HG02885 (cell line): Measurements from ENCODE around the gene ECI2.
"Not testable (repeated sequence)": the region's sequence is repeated elsewhere in the genome, so short reads cannot be mapped to it uniquely, and the experiment has no call there.

ENCODE experiments used
- ATAC-seq: cut with Tn5 transposase; IDR thresholded peaks from one replicate; pipeline ENCODE4 v1.9.1; 2021; ENCODE audit warnings: mild to moderate bottlenecking; ENCODE audit not compliant: unreplicated experiment, poor library complexity

The ECI2 gene

GRCh38 chr6:4145083-4145482 is 9.7 kb upstream of the ECI2 start:
- no peak for ATAC-seq

GRCh38 chr6:4139272-4139671 is 3.9 kb upstream of the ECI2 start:
- ATAC-seq, result no peak

GRCh38 chr6:4138186-4138585 is 2.8 kb upstream of the ECI2 start:
- no peak for ATAC-seq

GRCh38 chr6:4136354-4136831 is 1.0 kb upstream of the ECI2 start:
- ATAC-seq, result no peak

GRCh38 chr6:4135665-4136353 is 434 bp upstream of the ECI2 start:
- peak; percentile 76 for ATAC-seq

- no peak for ATAC-seq
Measured at GRCh38 chr6:4133941-4134838, 1.2 kb downstream of the ECI2 start.

- no peak for ATAC-seq
Measured at GRCh38 chr6:4130357-4130987, 4.9 kb downstream of the ECI2 start.

- ATAC-seq, result no peak
Measured at GRCh38 chr6:4129446-4129845, 5.9 kb downstream of the ECI2 start.

GRCh38 chr6:4128748-4129147 is 6.6 kb downstream of the ECI2 start:
- ATAC-seq, result no peak

GRCh38 chr6:4128072-4128471 is 7.3 kb downstream of the ECI2 start:
- ATAC-seq, result no peak

GRCh38 chr6:4125933-4126864 is 9.2 kb downstream of the ECI2 start:
- no peak for ATAC-seq

GRCh38 chr6:4125500-4125899 is 9.9 kb downstream of the ECI2 start:
- no peak for ATAC-seq

- ATAC-seq, result no peak
Measured at GRCh38 chr6:4124351-4124750, 11.0 kb downstream of the ECI2 start.

- no peak for ATAC-seq
Measured at GRCh38 chr6:4115741-4116140, 19.6 kb downstream of the ECI2 start.

- no peak for ATAC-seq
Measured at GRCh38 chr6:4114123-4114522, 21.3 kb downstream of the ECI2 start.

GRCh38 chr6:4113649-4114048 is 21.7 kb downstream of the ECI2 start:
- no peak for ATAC-seq

- ATAC-seq, result no peak
Measured at GRCh38 chr6:4112366-4112765, 23.0 kb downstream of the ECI2 start.

GRCh38 chr6:4109363-4109815 is 26.0 kb downstream of the ECI2 start:
- not testable (repeated sequence) for ATAC-seq

GRCh38 chr6:4108561-4109093 is 26.7 kb downstream of the ECI2 start:
- no peak for ATAC-seq

GRCh38 chr6:4107873-4108272 is 27.5 kb downstream of the ECI2 start:
- ATAC-seq, result no peak
